Keratinocyte (primary cell): ENCODE data around the gene ZNRF4. TPM values are rescaled to one million over a fixed set of nuclear protein-coding genes. Genes with fewer than 3 reads are reported as not detected.

Experiments
- DNase-seq: peaks from one replicate; pipeline ENCODE4 v3.0.0-alpha.2; 2011; ENCODE audit warnings: low read depth, missing footprints, low spot score
- FAIRE-seq: peaks from 2 replicates; lab custom pipeline; 2011; peaks lifted over from hg19 to GRCh38; lab: Jason Lieb, UNC
- H2AFZ ChIP-seq: 2 replicates; pipeline ENCODE4 v1.6.0; 2012; ENCODE audit warnings: low read length, control low read depth, inconsistent platforms; ENCODE audit not compliant: control insufficient read depth
- H3K27ac ChIP-seq: 2 replicates; pipeline ENCODE4 v1.5.1; 2011; ENCODE audit warnings: low read length; ENCODE audit not compliant: control insufficient read depth, insufficient read depth
- H3K27me3 ChIP-seq: 3 replicates; pipeline ENCODE4 v1.6.0; 2011; ENCODE audit warnings: low read length; ENCODE audit not compliant: control insufficient read depth, insufficient read depth; ENCODE audit errors: extremely low read depth
- H3K36me3 ChIP-seq, 2 experiments: 2 replicates in 1 of 2; 3 replicates in 1 of 2; pipeline ENCODE4 v1.5.1; 2011; ENCODE audit warnings: low read length in 2 of 2, mild to moderate bottlenecking in 1 of 2; ENCODE audit not compliant: control insufficient read depth in 2 of 2, insufficient read depth in 2 of 2; ENCODE audit errors: extremely low read depth in 1 of 2
- H3K4me1 ChIP-seq: 3 replicates; pipeline ENCODE4 v1.5.1; 2011; ENCODE audit warnings: low read length; ENCODE audit not compliant: control insufficient read depth, insufficient read depth; ENCODE audit errors: extremely low read depth
- H3K4me2 ChIP-seq: 3 replicates; pipeline ENCODE4 v1.6.0; 2011; ENCODE audit warnings: low read depth, low read length; ENCODE audit not compliant: control insufficient read depth, insufficient read depth; ENCODE audit errors: extremely low read depth
- H3K4me3 ChIP-seq, 3 experiments: fragments of 200-600 bp in 1 of 3; sonication (generic) in 1 of 3; 2 replicates in 2 of 3; 3 replicates in 1 of 3; pipeline ENCODE4 v1.5.1; 2011 to 2016; ENCODE audit warnings: low read length in 3 of 3, mild to moderate bottlenecking in 3 of 3, control low read depth in 2 of 3, inconsistent platforms in 1 of 3, low read depth in 1 of 3, mixed read lengths in 1 of 3, mixed run types in 1 of 3, moderate library complexity in 1 of 3; ENCODE audit not compliant: control insufficient read depth in 2 of 3, insufficient read depth in 2 of 3; ENCODE audit errors: extremely low read depth in 1 of 3
- H3K79me2 ChIP-seq: 2 replicates; pipeline ENCODE4 v1.6.0; 2012; ENCODE audit warnings: low read length; ENCODE audit not compliant: control insufficient read depth, insufficient read depth
- H3K9ac ChIP-seq: 3 replicates; pipeline ENCODE4 v1.6.0; 2011; ENCODE audit warnings: low read length; ENCODE audit not compliant: control insufficient read depth, insufficient read depth; ENCODE audit errors: extremely low read depth
- H3K9me1 ChIP-seq: 3 replicates; pipeline ENCODE4 v1.6.0; 2011; ENCODE audit warnings: low read length; ENCODE audit not compliant: control insufficient read depth, insufficient read depth; ENCODE audit errors: extremely low read depth
- H3K9me3 ChIP-seq: 2 replicates; pipeline ENCODE4 v1.5.1; 2012; ENCODE audit warnings: low read depth, low read length; ENCODE audit not compliant: control insufficient read depth
- H4K20me1 ChIP-seq: 3 replicates; pipeline ENCODE4 v1.6.0; 2011; ENCODE audit warnings: low read length; ENCODE audit not compliant: control insufficient read depth, insufficient read depth; ENCODE audit errors: extremely low read depth
- CTCF ChIP-seq, 3 experiments: IDR thresholded peaks in 1 of 3; conservative IDR thresholded peaks in 1 of 3; optimal IDR thresholded peaks in 1 of 3; 2 replicates in 2 of 3; 3 replicates in 1 of 3; pipeline versions ENCODE3 to v1.5.1; 2011; ENCODE audit warnings: low read length in 3 of 3, mild to moderate bottlenecking in 3 of 3, moderate library complexity in 2 of 3, control low read depth in 1 of 3, inconsistent platforms in 1 of 3; ENCODE audit not compliant: insufficient read depth in 2 of 3; ENCODE audit errors: extremely low read depth in 1 of 3
- EZH2 ChIP-seq: IDR thresholded peaks from one replicate; pipeline ENCODE4 v1.6.1; 2012; ENCODE audit warnings: inconsistent platforms, mild to moderate bottlenecking, low read length, moderate library complexity
- dilution Hi-C: fragments of 300-500 bp; cut with MboI; formaldehyde crosslinking; loops from one replicate; pipeline ENCODE4 v1.7.0; 2020; ENCODE audit warnings: low sequenced_read_pairs; ENCODE audit not compliant: extremely low pct_ligation_motif_present
- polyA plus RNA-seq, 5 experiments: library from polyadenylated mRNA; depleted of rRNA in 3 of 5; stranded (reverse) in 3 of 5; stranded (forward) in 1 of 5; unstranded in 1 of 5; fragments of >200 nt; gene quantifications; 1 replicate in 1 of 5; 2 replicates in 3 of 5; 3 replicates in 1 of 5; pipeline versions ENCODE4 v1.2.1 to v1.2.3, GENCODE V29; 2011 to 2012; ENCODE audit warnings: missing spikeins in 2 of 5, low read depth in 1 of 5, low replicate concordance in 1 of 5

The ZNRF4 gene
- polyA plus RNA-seq, 1 donor (not counting 4 experiments of a cell fraction or from before 2014, with no cell fraction given) = not detected

- no peak for FAIRE-seq
- Histone ChIP-seq H3K4me2 (no peak overlapping the region), H3K27ac (no peak overlapping the region), H3K79me2 (no peaks in the 10 kb centered on the region), H3K9ac (no peak overlapping the region), H4K20me1 (no peaks in the 10 kb centered on the region), H3K9me1 (no peaks in the 10 kb centered on the region), H3K4me3 (no peak overlapping the region), H3K4me1 (no peaks in the 10 kb centered on the region), H2AFZ (no peak overlapping the region), H3K9me3 (no peaks in the 10 kb centered on the region), H3K27me3 (peaks cover 4% of the 10 kb centered on the region), H3K36me3 (no peaks in the 10 kb centered on the region)
- dilution Hi-C loops = no loop called here
- no peak for DNase-seq
- no peak for TF ChIP-seq CTCF (optimal IDR thresholded peaks at IDR 0.05 in 1 of 3, IDR thresholded peaks at IDR 0.05 in 1 of 3, conservative IDR thresholded peaks at IDR 0.05 in 1 of 3; ENCODE audit: extremely low read depth in 1 of 3, insufficient read depth in 2 of 3, low read length in 3 of 3)
These were observed 34.3 kb upstream of the ZNRF4 start for GRCh38 chr19:5420953-5421352.

GRCh38 chr19:5423567-5424125 lies 31.6 kb upstream of the ZNRF4 start:
- no peaks in the 10 kb centered on the region for H3K36me3 ChIP-seq
- H3K4me3 ChIP-seq = no peak overlapping the region
- no peaks in the 10 kb centered on the region for H3K4me1 ChIP-seq
- DNase-seq = no peak
- H3K9me1 ChIP-seq = no peaks in the 10 kb centered on the region
- no peak for FAIRE-seq
- no peak overlapping the region for H3K9ac ChIP-seq
- no peaks in the 10 kb centered on the region for H3K9me3 ChIP-seq
- H3K27ac ChIP-seq = no peak overlapping the region
- no peaks in the 10 kb centered on the region for H3K27me3 ChIP-seq
- H2AFZ ChIP-seq = no peak overlapping the region
- dilution Hi-C loops = no loop called here
- no peaks in the 10 kb centered on the region for H3K79me2 ChIP-seq
- no peak overlapping the region for H3K4me2 ChIP-seq
- H4K20me1 ChIP-seq = no peaks in the 10 kb centered on the region
- no peak for TF ChIP-seq EZH2
- no peak for TF ChIP-seq CTCF (optimal IDR thresholded peaks at IDR 0.05 in 1 of 3, IDR thresholded peaks at IDR 0.05 in 1 of 3, conservative IDR thresholded peaks at IDR 0.05 in 1 of 3; ENCODE audit: extremely low read depth in 1 of 3, insufficient read depth in 2 of 3, low read length in 3 of 3)
